CD4-positive, alpha-beta T cell treated with Interleukin-12 subunit alpha and Interleukin-12 subunit beta, for 1 hour (primary cell): ENCODE data around the gene OR51E1.

Source experiments
- DNase-seq: peaks from one replicate; pipeline ENCODE4 v3.0.0-alpha.2; 2020

The OR51E1 gene, protein sequence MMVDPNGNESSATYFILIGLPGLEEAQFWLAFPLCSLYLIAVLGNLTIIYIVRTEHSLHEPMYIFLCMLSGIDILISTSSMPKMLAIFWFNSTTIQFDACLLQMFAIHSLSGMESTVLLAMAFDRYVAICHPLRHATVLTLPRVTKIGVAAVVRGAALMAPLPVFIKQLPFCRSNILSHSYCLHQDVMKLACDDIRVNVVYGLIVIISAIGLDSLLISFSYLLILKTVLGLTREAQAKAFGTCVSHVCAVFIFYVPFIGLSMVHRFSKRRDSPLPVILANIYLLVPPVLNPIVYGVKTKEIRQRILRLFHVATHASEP

DNA sequence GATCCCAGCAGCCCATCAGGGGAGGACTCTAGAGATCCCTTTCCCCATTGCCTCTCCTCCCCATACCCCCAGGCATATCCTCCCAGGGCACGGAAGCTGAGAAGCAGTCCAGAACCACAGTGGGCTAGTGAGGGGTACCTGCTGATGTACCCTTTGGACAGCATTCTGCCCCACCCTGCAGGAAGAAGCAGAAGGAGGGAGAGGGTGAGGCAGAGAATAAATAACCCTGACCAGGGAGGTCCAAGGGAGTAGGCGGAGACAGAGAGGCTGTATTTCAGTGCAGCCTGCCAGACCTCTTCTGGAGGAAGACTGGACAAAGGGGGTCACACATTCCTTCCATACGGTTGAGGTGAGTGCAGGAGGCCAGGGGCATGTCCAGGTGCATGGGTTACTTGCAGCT lies at the start of gene OR51E1:
TSS of gene OR51E1 (plus strand) at position 301 of the 400 bp plus-strand sequence. CDS start 8,545 bp downstream, outside the sequence.
- no peak for DNase-seq

DNA sequence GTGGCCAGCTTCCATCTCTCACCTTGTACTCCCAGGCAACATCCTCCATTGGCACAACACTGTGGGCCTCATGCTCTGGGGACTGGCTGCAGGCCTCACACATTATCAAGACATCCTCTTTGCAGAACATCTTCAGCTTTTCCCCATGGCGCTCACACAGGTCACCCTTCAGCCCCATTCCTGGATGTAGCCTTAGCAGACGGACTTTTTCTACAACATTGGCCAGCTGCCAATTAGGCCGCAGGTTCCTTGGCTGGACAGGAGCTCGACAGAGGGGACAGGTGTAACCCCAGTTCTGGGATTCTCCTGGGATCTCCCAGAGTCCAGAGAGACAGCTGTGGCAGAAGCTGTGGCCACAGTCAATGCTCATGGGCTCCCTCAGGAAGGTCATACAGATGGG lies 38.7 kb upstream of the OR51E1 start:
- no peak for DNase-seq

DNA sequence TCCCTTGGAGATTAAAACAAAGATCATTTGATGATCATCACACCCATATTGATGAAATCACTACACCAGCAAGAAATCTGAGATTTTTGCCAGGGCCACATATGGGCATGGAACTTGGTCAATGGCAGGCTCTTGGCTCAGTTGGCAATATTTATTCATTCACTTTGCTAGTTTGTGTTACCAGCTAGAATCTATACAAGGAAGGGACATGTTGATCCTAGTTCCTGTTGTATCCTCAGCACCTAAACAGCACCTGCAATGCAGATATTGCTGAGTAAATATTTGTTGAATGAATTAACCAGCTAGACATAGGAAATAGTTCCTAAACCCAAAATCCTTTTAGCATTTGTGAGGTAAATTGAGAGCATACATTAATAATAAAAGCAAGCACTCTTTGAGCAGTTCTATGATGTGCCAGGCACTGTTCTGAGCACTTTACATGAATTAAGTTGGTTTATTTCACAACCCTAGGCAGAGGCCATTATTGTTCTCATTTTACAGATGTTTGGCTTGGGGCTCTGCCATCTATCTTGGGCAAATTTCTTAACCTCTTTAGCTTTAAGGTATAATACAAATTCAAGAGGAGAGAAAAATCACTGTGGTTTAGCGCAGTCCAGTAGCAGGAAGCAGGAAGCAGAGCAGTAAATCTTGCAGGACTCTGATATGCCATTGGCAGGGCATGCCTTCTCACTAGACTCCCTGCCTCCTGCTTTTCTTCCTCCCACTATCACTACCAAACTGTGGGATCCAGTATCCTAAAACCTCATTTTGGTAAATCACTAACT lies 37.4 kb upstream of the OR51E1 start:
- no peak for DNase-seq

DNA sequence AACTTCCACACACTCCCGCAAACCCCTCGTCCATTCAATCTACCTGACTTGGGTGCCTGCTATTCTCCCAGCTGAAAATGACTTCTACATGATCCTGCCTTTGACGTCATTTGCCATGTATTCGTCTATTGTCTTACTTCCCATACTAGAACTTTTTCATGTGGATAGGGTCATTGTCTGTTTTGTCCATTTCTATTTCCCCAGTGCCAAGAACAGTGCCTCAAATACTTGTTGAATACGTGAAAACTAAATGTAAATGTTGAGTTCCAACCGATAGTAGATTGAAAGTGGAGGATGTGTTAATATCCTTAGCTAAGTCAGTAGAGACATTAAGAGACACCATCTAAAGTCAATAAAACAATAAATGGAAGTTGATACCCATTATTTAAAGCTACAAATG lies 36.7 kb upstream of the OR51E1 start:
- DNase-seq: no peak

DNA sequence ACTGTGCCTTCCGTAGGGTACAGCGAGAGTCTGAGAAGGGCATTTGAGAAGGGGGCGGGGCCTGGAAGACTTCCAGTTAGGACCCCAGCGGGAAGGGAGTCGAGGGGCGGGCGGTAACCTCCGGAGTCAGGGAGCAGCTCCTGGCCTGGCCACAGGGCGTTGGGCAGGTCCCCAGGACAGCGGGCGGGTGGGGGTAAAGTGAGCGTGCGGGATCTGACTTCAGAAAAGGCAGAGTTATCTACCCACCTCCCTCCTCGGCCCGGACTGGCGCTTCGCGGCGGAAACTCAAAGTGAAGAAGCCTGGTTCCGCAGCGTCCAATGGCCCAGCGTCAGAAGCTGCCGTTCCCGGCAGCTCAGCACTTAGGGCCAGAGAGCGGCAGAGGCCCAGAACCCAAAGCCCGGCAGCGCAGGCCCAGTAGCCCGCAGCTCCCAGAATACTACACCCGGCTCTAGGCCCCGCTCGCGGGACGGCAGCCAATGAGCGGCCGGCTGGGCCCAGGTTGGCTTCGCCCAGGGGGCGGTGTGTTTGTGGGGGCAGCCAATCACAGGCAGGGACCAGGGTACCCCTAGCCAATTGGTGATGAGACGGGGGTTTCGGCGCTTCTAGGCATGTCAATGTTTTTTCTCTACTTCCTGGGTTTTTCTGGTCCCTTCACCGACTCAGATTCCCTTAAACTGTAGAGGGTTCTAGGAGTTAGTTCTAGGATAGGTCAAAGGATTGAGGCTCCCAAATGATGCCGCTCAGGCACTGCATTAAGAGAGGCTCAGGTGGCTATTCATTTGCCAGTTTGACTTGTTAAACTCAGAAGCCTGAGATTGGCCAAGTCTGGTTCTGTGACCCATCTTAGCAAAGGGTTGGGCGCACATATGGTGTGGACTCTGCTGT lies 35.8 kb upstream of the OR51E1 start, which contains the start of gene TRIM68:
TSS of gene TRIM68 (minus strand) at position 451 of the 886 bp plus-strand sequence. CDS start 2,727 bp downstream, outside the sequence.
- peak; percentile 95 for DNase-seq

DNA sequence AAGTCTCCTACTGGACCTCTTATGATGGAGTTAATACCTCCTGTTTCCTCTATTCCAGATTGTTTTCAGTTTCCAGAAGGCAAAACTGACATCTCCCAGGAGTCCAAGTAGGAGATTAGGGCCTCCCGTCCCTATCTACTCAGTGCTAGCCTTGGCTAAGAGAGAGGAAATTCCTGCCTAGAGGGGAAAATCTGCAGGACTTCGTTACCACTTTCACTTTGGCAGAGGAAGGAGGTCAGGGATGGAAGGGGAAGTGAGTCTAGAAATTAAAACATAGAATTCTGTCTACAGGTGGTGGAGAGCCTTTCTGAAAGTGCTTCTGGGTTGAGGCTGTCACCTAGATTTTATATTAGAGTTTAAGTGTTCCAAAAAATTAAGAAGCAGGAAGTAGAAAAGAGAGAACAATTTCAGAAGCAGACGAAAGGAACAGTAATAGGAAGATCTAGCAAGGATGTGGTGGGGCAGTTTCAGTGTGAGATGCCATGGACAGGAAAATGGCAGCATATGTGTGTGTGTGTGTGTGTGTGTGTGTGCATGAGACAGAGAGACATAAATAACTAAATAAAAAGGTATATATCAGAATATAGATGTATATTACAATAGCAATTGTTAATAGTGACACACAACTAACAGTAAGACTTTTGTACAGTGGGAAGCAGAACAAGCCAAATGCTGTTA lies 33.4 kb upstream of the OR51E1 start:
- DNase-seq: peak; percentile 33

DNA sequence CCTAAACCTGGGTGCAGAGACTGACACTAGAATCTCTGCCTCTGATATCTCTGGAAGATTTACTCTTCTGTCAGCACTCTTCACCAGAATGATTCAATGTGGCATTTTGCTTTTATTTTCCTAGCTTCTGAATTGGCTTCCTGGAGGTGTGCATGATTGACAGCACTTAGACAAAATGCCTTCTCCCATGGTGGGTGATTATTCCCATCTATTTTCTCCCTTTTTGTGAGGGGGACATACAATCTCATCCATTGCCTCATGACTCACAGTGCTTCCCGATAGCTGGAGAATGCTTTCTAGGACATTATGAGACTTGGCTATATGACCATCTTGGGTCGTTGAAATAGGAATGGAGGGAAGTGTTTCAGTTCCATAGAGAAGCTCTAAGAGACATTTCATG lies 31.8 kb upstream of the OR51E1 start:
- no peak for DNase-seq

DNA sequence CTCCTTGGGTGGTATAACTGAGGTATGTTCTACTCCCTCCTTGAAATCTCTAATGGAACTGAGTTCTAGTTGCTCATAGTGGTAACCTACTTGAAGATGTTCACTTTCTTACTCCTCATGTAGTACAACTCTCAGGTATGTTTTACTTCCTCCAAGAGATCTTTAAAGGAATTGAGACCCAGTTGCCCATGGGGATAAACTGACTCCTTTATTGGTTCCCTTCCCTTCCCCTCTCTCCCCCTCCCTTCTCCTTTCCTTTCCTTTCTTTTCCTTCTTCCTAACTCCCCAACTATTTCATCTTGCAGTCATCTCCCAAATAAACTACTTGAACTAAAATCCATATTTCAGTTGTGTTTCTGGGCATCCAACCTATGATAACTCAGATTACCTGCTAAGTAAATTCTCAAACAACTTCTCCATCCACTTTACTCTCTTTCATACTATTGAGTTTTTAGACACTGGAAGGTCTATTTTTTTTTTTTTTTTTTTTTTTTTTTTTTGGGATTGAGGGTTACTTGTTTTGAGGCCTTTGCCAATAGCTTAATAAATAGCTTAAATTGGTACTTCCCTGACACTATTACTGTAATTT lies 27.8 kb upstream of the OR51E1 start:
- DNase-seq: no peak

DNA sequence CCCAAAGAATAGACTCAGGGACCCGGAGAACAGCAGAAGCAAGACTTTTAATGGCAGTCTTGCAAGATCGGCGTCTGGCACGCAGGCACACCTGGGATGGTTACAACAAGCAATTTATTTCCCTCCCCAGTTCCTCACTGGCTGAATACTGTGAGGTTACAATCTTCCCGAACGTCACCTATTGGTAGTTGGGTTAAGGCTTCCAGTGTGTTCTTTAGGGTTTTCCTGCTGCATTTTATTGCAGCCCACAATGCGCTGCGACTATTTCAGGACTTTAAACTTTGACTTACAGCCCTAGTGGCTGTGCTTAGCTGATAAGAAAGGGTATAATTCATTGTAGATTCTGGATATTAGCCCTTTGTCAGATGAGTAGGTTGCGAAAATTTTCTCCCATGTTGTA lies 24.3 kb upstream of the OR51E1 start:
- DNase-seq: no peak

DNA sequence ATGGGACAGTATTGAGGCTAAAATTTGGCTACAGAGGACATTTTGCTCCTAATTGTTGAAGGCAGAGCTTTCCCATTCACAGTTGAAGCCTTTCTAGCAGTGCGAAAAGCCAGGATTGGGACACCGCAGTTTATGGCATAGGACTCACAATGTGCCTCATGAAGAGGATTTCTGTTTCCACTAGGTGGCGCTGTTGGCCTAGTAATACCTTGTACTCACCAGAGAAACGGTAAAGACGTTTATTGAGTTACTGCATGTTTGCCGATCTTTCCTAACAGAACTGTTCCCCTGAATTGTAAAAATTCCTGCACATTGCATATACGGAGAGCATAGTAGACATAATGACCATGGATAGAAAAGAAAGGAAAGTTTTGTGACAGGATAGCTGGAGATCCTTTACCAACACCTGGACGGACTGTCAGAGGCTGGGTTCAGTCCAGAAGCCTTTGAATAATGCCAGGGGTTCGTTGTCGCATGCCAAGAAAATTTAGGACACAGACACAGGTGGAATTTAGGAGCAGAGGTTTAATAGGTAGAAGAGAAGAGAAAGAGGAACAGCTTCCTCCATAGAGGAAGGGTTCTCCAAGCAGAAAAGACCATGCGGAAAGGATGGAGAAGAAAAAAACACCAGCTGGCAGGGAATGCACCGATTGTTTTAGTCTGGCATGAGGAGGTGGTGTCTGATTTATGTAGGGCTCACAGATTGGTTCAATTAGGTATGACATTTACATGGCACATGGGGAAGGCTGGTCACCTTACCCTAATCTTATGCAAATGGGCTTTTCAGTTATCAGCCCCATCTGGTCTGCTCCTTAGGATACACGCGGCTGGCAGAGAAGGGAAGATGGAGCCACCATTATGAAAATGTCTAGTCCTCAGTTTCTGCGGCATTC lies 17.3 kb upstream of the OR51E1 start:
- DNase-seq: peak; percentile 33

DNA sequence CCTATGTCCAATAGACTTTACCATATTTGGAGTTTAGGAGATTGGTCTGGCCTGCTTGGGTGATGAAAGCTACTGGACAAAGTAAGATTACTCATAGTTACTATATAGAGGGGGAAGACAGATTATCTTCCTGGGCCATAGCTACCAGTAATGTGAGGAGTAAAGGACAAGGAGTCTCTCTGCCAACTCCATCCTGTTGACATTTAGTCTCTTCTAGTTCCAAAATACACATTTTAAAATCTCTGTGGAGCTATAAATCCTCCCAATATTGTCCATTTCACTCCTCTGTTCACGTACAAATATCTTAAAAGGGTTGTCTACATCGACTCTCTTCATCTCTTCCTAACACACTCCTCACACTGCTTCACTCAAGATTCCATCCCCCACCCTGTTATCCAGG lies 7.6 kb upstream of the OR51E1 start:
- DNase-seq: no peak

DNA sequence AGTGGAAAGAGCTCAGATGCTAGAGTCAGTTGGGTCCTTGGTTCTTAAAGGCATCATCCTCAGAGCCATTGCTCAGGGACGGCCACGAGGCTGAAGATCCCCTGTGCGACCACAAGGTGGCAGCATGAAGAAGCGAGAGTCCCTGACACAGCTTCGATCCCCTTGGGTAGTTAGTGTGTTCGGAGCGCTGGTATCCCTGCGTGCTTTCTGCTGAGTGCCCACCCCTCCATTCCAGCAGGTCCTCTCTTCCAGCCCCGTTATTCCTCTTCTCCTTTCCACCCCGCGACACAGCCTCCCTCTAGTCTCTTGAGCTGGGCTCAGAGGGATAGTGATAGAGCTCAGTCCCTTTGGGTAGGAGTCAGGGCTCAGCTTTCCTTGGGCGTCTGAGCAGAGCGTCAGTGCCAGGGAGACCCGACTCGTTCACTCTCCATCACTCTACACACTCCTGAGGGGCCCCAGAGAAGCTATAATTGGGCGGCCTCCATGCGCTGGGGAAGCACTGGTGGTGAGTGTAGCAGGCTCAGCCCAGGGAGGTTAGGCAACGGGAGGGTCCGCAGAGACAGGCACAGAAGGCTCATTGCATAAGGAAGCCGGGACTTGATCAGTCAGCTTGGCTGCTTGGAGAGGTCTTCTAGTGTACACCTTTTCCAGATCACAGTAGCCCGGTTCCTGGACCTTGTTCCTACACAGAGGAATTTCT lies 6.7 kb upstream of the OR51E1 start, which contains the start of gene OR51D1:
TSS of gene OR51D1 (plus strand) at position 516 of the 700 bp plus-strand sequence. CDS start 2,314 bp downstream, outside the sequence.
- DNase-seq: peak; percentile 61

DNA sequence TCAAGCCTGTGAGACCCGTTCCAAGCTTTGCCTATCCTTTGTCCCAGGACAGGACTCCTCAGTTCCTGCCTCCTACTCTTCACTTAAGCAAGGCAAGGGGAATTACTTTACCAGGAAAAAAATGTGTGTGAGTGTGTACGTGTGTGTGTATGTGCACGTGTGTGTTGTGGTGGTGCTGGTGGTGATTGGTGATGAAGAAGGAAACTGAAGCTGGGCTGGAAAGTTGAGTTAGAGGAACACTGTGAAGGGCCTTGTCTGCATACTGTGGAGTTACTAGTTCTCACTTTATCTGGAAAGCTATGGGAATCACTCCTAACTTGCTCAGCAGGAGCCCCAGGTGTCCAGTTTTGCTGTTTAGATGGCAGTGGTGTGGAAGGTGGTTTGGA lies 6.1 kb upstream of the OR51E1 start:
- DNase-seq: no peak

DNA sequence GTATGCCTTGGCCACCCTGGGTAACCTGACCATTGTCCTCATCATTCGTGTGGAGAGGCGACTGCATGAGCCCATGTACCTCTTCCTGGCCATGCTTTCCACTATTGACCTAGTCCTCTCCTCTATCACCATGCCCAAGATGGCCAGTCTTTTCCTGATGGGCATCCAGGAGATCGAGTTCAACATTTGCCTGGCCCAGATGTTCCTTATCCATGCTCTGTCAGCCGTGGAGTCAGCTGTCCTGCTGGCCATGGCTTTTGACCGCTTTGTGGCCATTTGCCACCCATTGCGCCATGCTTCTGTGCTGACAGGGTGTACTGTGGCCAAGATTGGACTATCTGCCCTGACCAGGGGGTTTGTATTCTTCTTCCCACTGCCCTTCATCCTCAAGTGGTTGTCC lies 3.9 kb upstream of the OR51E1 start:
- DNase-seq: no peak

DNA sequence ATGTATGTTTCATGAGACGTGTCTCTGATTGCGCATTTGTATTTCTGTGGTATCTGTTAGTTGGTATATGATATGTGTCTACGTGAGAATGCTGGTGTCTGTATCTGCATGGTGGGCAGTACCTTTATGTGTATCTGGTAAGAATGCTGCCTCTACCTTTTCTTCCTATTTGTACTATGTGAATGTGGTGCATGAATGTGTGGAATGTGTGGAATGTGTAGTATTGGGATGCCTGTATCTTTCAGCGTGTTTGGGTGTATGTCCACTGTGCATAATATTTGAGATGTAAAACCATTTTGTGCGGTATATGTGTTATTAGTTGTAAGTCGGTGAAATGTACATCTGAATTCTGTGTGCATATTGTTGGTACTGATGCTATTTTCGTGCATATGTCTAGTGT lies 2.3 kb upstream of the OR51E1 start:
- no peak for DNase-seq

DNA sequence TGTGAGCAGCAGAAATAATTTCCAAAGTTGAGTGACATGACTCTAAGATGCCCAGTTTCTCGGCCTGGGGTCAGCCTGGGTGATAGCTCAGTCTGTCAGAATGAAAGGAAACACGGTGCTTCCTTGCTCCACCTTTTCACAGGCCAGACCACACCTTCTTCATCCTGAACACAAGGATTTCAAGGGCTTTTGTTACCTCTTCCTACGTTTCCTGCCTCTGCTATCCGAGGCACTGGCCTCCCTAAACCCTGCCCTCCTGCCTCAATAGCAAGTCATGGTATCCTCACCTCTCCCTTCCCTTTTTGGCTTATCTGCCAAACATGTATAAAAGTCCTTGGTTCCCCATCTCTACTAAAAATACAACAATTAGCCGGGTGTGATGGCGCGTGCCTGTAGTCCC lies 1.7 kb upstream of the OR51E1 start:
- no peak for DNase-seq

DNA sequence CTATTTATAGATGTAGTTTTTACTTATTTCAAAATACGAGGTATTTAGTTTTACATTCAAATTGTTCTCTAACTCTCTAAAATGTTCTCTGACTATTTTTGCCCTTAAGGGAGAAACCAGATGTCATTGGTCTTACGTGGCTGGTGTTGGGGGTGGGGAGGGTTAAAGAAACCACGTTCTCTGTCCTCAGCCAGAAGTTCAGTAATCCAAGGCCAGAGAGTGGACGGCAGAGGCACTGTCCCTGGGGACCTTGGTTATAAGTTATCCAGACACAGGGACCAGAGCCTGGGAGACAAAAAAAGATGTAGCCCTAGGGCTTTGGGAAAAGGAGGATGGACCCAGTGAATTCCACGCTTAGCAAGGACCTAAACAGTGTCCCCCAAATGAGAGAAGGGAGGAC lies 706 bp upstream of the OR51E1 start:
- no peak for DNase-seq

DNA sequence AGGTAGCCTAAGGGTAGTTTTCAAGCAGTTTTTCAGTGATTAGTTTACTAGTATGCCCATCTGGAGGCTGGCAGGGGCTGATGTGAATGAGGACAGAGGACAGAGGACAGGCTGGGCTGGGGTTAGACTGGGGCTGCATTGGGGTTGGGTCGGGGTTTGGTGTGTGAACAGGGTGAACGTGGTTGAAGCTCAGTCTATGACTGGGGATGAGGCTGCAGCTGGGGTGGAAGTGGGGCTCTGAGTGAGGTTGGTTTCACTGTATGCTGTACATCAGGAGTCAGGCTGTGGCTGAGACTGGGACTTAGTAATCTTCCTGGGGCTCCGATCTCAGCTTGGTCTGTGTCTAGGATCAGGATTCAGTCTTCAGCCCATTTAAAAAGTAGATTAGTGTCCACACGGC lies 451 bp downstream of the OR51E1 start:
- no peak for DNase-seq

DNA sequence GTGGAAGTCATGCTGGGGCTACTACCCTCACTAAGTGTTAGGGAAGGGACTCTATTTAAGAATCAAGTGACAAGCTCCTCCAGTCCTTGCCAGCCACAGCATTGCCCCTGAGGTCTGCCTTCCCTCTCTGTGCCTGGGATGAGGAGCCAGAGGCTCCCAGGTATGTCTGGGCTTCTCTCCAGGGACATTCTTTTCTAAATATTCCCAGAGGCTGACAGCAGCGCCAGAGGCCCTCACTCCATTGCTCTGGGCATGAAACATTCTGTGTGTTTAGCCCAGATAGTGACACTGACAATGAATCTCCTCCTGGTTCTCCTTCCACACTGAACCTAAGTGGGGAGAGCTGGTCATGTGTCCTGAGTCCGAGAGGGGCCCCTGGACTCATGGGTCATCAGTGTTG lies 2.2 kb downstream of the OR51E1 start:
- DNase-seq: no peak

DNA sequence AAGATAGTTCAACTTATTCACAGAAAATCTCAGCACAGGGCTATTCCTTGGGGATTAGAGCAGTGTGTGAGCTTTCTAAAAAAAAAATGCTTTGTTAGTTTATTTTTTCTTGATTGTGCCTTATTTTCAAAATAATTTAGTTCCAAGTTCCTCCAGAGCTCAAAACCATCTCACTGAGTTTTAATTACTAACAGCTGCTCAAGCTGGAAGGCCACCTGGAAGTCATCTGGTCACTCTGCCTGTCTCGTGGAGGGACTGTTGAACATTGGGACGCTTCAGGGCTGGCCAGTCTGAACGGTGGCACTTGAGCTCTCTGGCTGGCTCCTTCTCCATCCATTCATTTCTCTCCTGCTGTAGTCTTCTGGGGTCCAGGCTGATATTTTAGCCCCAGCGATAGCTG lies 4.0 kb downstream of the OR51E1 start:
- DNase-seq: no peak
